ENCODE measurements around the gene TBC1D14.
"Not testable (repeated sequence)": the region's sequence is repeated elsewhere in the genome, so short reads cannot be mapped to it uniquely, and the experiment has no call there.

The TBC1D14 gene

DNA sequence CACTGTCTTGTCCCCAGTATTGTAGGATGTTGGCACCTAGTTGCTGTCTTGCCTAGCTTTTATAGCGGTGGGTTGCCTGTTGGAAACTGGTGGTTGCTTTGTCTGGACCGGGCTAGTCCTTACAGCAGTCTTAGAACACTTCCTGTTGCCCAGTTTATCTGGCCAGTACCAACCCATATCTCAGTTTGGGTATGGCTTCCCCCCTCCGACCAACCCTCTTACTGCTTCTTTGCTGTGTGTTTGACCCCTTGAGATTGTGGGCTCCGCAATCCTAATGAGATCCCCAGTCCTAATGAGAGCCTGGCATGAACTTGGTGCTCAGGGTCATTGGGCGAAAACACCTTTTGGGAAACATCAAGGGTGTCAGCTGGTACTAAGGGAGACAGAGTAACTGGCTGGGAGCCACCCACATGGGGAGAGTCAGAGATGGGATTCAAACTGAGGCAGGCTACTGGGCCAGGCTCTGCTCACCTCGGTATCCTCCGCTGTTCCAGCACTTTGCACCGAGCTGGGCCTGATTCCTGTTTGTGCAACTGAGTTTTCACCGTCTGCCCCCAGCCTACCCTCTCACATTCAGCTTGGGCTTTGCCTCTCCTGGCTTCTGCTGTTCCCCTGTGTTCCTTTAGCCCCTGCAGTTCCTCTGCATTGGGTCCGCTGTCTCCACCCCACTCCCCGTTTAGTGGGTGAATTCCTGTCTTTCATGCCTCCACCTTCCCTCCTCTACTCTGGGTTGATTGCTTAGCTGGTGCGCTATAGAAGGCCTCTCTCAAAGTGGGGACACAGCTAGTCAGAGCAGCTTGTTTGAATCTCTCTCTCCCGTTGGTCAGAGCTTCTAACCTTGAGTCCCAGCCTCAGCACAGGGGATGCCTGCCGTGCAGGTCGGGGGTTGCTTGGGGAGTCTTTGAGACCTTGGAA is 1.6 kb downstream of the TBC1D14 start:
- no peak for DNase-seq (ENCODE audit: low spot score)
- TF ChIP-seq, protein P1, sequence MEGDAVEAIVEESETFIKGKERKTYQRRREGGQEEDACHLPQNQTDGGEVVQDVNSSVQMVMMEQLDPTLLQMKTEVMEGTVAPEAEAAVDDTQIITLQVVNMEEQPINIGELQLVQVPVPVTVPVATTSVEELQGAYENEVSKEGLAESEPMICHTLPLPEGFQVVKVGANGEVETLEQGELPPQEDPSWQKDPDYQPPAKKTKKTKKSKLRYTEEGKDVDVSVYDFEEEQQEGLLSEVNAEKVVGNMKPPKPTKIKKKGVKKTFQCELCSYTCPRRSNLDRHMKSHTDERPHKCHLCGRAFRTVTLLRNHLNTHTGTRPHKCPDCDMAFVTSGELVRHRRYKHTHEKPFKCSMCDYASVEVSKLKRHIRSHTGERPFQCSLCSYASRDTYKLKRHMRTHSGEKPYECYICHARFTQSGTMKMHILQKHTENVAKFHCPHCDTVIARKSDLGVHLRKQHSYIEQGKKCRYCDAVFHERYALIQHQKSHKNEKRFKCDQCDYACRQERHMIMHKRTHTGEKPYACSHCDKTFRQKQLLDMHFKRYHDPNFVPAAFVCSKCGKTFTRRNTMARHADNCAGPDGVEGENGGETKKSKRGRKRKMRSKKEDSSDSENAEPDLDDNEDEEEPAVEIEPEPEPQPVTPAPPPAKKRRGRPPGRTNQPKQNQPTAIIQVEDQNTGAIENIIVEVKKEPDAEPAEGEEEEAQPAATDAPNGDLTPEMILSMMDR (IDR thresholded peaks at IDR 0.05), result no peak
- Histone ChIP-seq H3K27ac (peak overlapping the region in 1 of 2 donors; percentile 92), H3K4me3 (peak overlapping the region; percentile 78)

DNA sequence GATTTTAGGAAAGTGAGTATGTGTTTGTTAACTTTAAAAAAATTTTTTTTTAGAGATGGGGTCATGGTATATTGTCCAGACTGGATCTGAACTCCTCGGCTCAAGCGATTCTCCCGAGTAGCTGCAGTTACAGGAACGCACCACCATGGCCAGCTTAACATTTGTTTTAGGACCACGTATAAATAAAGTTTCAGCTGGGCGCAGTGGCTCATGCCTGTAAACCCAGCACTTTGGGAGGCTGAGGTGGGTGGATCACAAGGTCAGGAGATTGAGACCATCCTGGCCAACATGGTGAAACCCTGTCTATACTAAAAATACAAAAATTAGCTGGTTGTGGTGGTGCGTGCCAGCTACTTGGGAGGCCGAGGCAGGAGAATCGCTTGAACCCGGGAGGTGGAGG is 2.3 kb downstream of the TBC1D14 start:
- DNase-seq (ENCODE audit: low spot score), result not testable (repeated sequence)
- peak overlapping the region; percentile 78 for H3K4me3 ChIP-seq
- H3K27ac ChIP-seq, result peak overlapping the region in 1 of 2 donors; percentile 56

DNA sequence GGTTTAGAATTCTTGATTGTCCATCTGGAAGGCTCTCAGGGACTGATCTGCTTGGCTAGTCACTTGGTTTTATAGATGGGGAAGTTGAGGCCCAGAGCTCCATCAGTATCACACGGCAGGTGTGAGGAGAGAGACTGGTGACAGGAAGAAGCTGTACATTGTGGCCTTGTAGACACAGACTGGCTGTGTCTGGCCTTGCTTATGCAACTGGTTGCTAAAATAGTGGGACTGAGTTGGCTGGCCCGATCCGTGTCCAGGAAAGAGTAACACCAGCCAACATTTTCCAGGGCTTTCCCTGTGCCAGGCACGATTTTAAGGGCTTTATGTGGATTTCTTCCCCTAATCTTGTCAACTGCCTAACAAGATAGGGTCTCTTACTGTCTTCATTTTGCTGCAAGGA is 2.8 kb downstream of the TBC1D14 start:
- peak overlapping the region in 1 of 2 donors; percentile 49 for H3K27ac ChIP-seq
- no peak for DNase-seq (ENCODE audit: low spot score)
- TF ChIP-seq, protein P1 (IDR thresholded peaks at IDR 0.05), result no peak
- H3K4me3 ChIP-seq, result peak overlapping the region; percentile 35

DNA sequence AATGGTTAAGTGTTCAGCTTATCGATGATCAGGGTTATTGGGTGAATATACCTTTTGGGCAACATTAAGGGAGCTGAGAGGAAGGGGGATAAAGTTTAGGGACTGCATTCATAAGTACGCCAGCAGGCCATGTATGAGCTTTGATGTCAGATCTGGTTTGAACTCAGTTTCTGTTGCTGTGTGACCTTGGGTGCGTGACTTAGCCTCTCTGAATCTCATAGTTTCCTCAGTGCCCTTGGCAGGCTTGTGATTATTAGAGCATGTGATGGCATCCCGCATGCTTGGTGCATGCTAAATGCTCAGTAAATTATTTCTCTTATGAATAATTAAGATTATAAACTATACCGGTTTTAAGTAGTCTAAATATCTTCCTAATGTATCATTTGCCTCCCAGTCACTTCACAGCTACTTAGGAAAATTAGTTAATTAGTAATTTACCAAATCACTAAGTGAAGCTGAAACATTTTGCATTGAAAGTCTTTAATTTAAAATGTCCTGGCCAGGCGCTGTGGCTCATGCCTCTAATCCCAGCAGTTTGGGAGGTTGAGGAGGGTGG is 3.8 kb downstream of the TBC1D14 start:
- DNase-seq (ENCODE audit: low spot score), result no peak
- no peak overlapping the region for H3K4me3 ChIP-seq
- TF ChIP-seq, protein P1 (IDR thresholded peaks at IDR 0.05), result no peak
- H3K27ac ChIP-seq, result no peak overlapping the region

DNA sequence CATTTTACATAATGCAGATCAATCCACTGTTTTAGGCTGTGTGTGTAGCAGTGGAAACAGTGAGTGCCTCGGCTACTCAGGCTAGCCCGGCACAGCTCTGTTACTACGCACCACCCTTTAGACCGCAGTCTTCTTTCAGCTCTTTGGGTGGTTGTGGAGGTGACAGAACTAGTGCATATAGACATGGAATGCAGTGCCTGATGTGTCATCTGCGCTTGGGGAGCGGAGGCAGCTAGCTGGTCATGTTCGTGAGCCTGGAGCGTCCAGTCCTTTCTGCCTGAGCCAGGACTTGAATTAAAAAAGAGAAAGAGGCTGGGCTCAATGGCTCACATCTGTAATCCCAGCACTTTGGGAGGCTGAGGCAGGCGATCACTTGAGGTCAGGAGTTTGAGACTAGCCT is 4.8 kb downstream of the TBC1D14 start:
- DNase-seq (ENCODE audit: low spot score), result no peak

DNA sequence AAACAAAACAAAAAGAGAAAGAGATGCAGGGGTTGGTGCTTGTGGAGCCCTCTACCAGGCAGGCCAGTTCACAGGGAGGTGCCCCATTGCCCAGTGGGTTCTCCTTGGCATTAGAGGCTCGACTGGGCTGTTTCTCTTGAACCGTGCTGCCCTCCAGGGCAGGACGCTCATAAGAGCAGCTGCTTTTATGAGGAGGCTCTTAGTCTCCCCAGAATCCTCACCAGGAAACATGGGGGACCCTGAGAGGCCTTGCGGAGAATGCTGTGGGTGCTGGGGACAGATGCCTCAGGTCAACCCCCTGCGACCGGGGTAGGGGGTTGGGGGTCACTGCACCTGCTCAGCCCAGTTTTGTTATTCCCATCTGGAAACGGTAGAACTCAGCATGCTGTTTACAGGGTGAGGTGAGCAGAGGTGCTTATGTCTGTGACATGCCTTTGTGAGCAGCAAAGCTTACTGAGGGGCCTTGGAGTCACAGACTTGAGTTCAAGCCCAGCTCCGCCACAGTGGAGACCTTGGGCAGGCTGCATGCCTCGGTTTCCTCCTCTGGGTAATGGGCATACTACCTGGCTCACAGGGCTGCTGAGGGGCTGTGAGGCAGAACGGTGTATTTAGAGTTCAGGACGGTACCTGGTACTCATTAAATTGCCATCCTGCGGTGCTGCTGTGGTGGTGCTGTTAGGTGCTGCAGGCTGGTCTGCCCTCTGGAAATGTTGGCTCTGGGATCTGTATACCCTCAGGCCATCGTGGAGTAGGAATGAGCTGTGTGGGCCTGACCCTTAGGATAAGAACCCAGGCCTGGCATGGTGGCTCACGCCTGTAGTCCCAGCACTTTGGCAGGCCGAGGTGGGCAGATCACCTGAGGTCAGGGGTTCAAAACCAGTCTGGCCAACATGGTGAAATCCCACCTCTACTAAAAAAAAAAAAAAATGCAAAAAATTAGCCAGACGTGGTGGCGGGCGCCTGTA is 5.7 kb downstream of the TBC1D14 start:
- TF ChIP-seq, protein P1 (IDR thresholded peaks at IDR 0.05), result no peak
- Histone ChIP-seq H3K4me3 (no peak overlapping the region), H3K27ac (peak overlapping the region in 1 of 2 donors; percentile 52)
- no peak for DNase-seq (ENCODE audit: low spot score)

More for the DNA sequence above, 4.8 kb downstream of the TBC1D14 start:
- peak overlapping the region in 1 of 2 donors; percentile 52 for H3K27ac ChIP-seq
- TF ChIP-seq, protein P1 (IDR thresholded peaks at IDR 0.05), result no peak
- H3K4me3 ChIP-seq, result no peak overlapping the region

DNA sequence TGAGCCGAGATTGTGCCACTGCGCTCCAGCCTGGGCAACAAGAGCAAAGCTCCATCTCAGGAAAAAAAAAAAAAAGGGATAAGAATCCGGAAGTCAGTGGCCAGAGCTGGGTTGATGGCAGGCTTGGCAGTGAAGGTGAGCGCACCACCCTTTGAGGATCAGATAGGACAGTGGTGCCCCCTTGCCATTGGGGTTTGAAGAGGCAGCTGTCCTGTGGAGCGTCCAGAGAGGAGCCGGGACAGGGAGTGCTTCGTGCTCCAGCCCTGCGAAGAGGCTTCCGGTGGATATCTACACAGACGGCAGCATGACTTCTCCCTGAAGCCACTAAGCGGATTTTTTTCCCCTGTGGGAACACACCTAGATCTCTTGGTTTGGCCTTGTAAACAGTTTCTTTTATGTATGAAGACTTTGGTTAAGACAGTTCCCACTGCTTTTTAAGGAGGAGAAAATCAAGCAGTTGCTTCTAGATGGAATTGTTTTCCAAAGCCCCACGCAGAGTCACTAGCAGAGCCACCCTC is 6.5 kb downstream of the TBC1D14 start:
- H3K27ac ChIP-seq, result peak overlapping the region in 1 of 2 donors; percentile 87
- H3K4me3 ChIP-seq, result no peak overlapping the region
- no peak for DNase-seq (ENCODE audit: low spot score)
- TF ChIP-seq, protein P1 (IDR thresholded peaks at IDR 0.05), result no peak
